Fibroblast of lung (primary cell): ENCODE measurements around the gene RFNG. TPM values are rescaled to one million over a fixed set of nuclear protein-coding genes. Genes with fewer than 3 reads are reported as not detected.

ENCODE experiments used
- DNase-seq, 2 donors: peaks; one replicate each; pipeline versions ENCODE4 v3.0.0 to v3.0.0-alpha.2; 2010; ENCODE audit warnings: low read depth in 2 of 2
- H2AFZ ChIP-seq: 2 replicates; pipeline ENCODE4 v1.5.1; 2012; ENCODE audit warnings: low read length, control low read depth, inconsistent platforms
- H3K27ac ChIP-seq: 2 replicates; pipeline ENCODE4 v1.5.1; 2011; ENCODE audit warnings: low read length, control low read depth; ENCODE audit not compliant: insufficient read depth
- H3K27me3 ChIP-seq: 2 replicates; pipeline ENCODE4 v1.5.1; 2011; ENCODE audit warnings: mild to moderate bottlenecking, low read length; ENCODE audit not compliant: control insufficient read depth, insufficient read depth
- H3K36me3 ChIP-seq: 2 replicates; pipeline ENCODE4 v1.5.1; 2011; ENCODE audit warnings: low read length; ENCODE audit not compliant: control insufficient read depth, insufficient read depth
- H3K4me1 ChIP-seq: 2 replicates; pipeline ENCODE4 v1.5.1; 2011; ENCODE audit warnings: low read length; ENCODE audit not compliant: control insufficient read depth, insufficient read depth; ENCODE audit errors: extremely low read depth
- H3K4me2 ChIP-seq: 2 replicates; pipeline ENCODE4 v1.5.1; 2011; ENCODE audit warnings: low read length, control low read depth; ENCODE audit not compliant: insufficient read depth; ENCODE audit errors: extremely low read depth
- H3K4me3 ChIP-seq, 4 experiments: fragments of 200-600 bp in 1 of 4; sonication (generic) in 1 of 4; replicated peaks in 1 of 4; 2 replicates each; pipeline ENCODE4 v1.5.1; 2011 to 2016; ENCODE audit warnings: low read length in 4 of 4, low read depth in 3 of 4, mild to moderate bottlenecking in 3 of 4, control low read depth in 2 of 4, inconsistent platforms in 1 of 4, mixed read lengths in 1 of 4; ENCODE audit not compliant: insufficient read depth in 1 of 4; ENCODE audit errors: control extremely low read depth in 1 of 4
- H3K79me2 ChIP-seq: 2 replicates; pipeline ENCODE4 v1.5.1; 2012; ENCODE audit warnings: mild to moderate bottlenecking, low read length, inconsistent platforms; ENCODE audit not compliant: control insufficient read depth, insufficient read depth
- H3K9ac ChIP-seq: 2 replicates; pipeline ENCODE4 v1.5.1; 2011; ENCODE audit warnings: mild to moderate bottlenecking, low read length, control low read depth; ENCODE audit not compliant: insufficient read depth
- H3K9me3 ChIP-seq: 2 replicates; pipeline ENCODE4 v1.5.1; 2012; ENCODE audit warnings: low read depth, low read length; ENCODE audit not compliant: control insufficient read depth, insufficient read depth
- H4K20me1 ChIP-seq: 2 replicates; pipeline ENCODE4 v1.5.1; 2011; ENCODE audit warnings: low read length; ENCODE audit not compliant: control insufficient read depth, insufficient read depth; ENCODE audit errors: extremely low read depth
- EZH2 ChIP-seq: IDR thresholded peaks from 2 replicates; pipeline ENCODE4 v1.5.1; 2012; ENCODE audit warnings: low read length, control low read depth, mild to moderate bottlenecking; ENCODE audit errors: missing control alignments
- polyA plus RNA-seq, 2 donors: library from polyadenylated mRNA; depleted of rRNA in 1 of 2; stranded (reverse) in 1 of 2; unstranded in 1 of 2; fragments of >200 nt; gene quantifications; 2 replicates each; pipeline ENCODE4 v1.2.1, GENCODE V29; 2011 to 2012; ENCODE audit warnings: missing spikeins in 1 of 2
- total RNA-seq: library from RNA; depleted of rRNA; stranded (reverse); fragments of >200 nt; gene quantifications from 2 replicates; pipeline ENCODE4 v1.2.1, GENCODE V29; 2014
- TF ChIP-seq, protein P1 (sequence below), 2 donors: IDR thresholded peaks in 1 of 2; conservative IDR thresholded peaks in 1 of 2; 1 replicate in 1 of 2; 2 replicates in 1 of 2; pipeline ENCODE4 v1.5.1; 2011 to 2012; ENCODE audit warnings: low read length in 2 of 2, control low read depth in 1 of 2, inconsistent platforms in 1 of 2, low read depth in 1 of 2, mild to moderate bottlenecking in 1 of 2

RFNG gene
- total and polyA plus RNA-seq, 2 donors (not counting 1 experiment from before 2014, with no cell fraction given) = 14.5 to 48.9 TPM

DNA sequence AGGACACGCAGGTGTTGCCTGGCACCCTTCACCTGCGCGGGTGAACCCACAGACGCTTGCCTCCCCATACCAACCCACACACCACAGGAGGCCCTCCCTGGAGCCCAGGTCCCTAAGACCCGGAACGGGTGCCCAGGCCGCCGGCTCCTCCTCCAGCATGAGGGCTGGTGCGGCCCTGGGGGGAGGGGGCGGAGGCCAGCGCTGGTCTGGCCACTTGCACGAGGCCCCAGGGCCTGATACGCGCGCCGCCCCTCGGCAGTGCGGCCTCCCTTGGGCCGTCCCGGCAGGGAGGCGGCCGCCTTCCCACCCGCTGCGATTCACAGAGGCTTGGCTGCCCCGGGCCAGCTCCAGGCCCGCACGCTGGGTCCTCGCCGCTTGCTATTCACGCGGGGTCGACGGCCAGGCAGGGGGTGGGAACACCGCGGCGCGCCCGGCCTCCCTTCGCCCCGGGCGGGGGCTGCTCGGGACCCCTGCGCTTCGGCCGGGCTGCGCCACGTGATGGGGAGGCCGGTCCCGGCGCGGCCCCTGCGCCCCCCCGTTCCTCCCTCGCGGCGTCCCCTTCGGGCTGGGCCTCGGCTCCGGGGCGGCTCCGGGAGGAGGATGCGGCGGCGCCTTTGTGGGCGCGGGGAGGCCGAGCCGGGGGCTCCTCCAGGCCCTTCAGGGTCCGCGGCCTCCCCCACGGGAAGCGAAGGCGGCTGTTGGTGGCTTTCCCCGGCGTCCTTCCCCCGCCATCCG is 45.7 kb upstream of the RFNG start:
- Histone ChIP-seq H3K36me3 (peaks cover 27% of the 10 kb centered on the region), H3K27ac (peak overlapping the region; percentile 77), H3K4me2 (peak overlapping the region; percentile 95), H3K9ac (peak overlapping the region; percentile 83), H3K27me3 (no peaks in the 10 kb centered on the region), H3K9me3 (no peaks in the 10 kb centered on the region), H2AFZ (no peak overlapping the region), H3K79me2 (peaks cover 44% of the 10 kb centered on the region), H4K20me1 (peaks cover 1% of the 10 kb centered on the region), H3K4me1 (peaks cover 14% of the 10 kb centered on the region), H3K4me3 (peak overlapping the region; percentile 65 to 83 (median 82))
- no peak for TF ChIP-seq EZH2
- TF ChIP-seq, protein P1, sequence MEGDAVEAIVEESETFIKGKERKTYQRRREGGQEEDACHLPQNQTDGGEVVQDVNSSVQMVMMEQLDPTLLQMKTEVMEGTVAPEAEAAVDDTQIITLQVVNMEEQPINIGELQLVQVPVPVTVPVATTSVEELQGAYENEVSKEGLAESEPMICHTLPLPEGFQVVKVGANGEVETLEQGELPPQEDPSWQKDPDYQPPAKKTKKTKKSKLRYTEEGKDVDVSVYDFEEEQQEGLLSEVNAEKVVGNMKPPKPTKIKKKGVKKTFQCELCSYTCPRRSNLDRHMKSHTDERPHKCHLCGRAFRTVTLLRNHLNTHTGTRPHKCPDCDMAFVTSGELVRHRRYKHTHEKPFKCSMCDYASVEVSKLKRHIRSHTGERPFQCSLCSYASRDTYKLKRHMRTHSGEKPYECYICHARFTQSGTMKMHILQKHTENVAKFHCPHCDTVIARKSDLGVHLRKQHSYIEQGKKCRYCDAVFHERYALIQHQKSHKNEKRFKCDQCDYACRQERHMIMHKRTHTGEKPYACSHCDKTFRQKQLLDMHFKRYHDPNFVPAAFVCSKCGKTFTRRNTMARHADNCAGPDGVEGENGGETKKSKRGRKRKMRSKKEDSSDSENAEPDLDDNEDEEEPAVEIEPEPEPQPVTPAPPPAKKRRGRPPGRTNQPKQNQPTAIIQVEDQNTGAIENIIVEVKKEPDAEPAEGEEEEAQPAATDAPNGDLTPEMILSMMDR (conservative IDR thresholded peaks at IDR 0.05 in 1 of 2, IDR thresholded peaks at IDR 0.05 in 1 of 2; ENCODE audit: low read depth in 1 of 2, low read length in 2 of 2) = no peak
- DNase-seq = peak; percentile 47 to 58

DNA sequence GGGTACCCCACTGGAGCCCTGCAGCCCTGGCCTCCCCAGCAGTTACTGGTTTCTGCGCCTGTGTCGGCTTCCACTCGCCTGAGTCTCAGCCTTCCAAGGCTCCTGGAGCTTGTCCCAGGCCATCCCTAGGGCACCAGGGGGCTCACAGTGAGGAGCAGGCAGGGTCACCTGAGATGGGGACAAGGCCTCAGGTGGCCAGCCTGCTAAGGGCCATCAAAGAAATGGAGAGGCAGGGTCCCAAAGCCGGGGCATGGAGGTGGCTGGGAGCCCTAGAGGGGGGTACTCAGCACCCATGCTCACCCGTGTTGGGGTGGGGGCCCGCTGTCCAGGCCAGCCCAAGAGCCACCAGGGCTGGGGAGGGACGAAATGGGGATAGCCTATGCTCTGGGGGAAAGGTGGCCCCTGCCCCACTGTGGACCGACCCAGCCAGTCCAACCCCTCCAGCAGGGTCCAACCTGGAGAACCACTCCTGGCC is 45.1 kb upstream of the RFNG start:
- no peaks in the 10 kb centered on the region for H3K27me3 ChIP-seq
- H2AFZ ChIP-seq = no peak overlapping the region
- DNase-seq = no peak
- peaks cover 33% of the 10 kb centered on the region for H3K36me3 ChIP-seq
- peak overlapping the region; percentile 77 for H3K27ac ChIP-seq
- peak overlapping the region; percentile 95 for H3K4me2 ChIP-seq
- no peaks in the 10 kb centered on the region for H3K9me3 ChIP-seq
- TF ChIP-seq, protein P1 (conservative IDR thresholded peaks at IDR 0.05 in 1 of 2, IDR thresholded peaks at IDR 0.05 in 1 of 2; ENCODE audit: low read depth in 1 of 2, low read length in 2 of 2) = no peak
- TF ChIP-seq EZH2 = no peak
- H3K9ac ChIP-seq = peak overlapping the region; percentile 83
- H3K79me2 ChIP-seq = peaks cover 47% of the 10 kb centered on the region
- H4K20me1 ChIP-seq = peaks cover 1% of the 10 kb centered on the region
- H3K4me3 ChIP-seq = peak overlapping the region; percentile 65 to 83 (median 82)
- peaks cover 14% of the 10 kb centered on the region for H3K4me1 ChIP-seq

DNA sequence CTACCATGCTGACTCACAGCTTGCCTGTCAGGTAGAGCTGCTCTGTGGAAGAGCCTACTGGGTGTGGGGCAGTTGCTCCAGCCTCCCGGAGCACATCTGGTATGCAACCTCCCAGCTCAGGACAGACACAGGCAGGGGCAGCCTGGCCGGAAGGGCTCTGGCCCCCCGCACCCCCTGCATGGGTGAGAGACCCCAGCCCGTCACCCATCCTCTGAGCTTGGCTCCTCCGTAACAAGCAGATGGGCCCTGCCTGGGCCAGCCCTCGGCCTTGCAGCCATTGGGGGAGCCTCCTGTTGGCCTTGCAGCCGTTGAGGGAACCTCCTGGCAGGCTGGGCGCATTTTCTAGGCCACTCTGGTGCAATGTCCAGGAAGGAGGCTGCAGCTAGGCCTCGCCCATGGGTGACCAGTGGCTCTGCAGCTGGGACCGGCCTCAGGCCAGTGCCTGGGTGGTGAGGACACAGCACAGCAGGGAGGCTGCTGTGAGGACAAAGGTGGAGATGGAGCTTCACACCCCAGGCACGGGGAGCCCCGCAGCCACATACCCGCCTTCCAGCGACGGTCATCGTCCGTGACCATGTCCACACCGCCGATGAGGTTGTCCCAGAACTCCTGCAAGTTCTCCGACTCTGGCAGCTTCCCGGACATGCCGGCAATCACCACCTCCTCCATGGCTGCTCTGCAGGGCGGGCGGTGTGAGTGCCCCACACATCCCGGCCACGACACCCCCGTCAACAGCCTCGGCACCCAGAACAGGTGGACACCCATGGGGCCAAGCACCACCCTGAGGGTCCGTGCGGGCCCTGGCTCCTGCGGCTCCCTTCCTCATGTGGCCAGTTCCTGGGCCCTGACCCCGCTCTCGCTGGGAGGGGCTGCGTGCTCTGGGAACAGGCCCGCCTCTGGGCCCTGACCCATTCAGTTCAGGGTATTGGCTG is 44.4 kb upstream of the RFNG start:
- H4K20me1 ChIP-seq = peaks cover 1% of the 10 kb centered on the region
- peak overlapping the region; percentile 65 to 83 (median 82) for H3K4me3 ChIP-seq
- H3K27ac ChIP-seq = peak overlapping the region; percentile 77
- H3K9ac ChIP-seq = peak overlapping the region; percentile 30
- H3K4me2 ChIP-seq = peak overlapping the region; percentile 95
- no peak overlapping the region for H2AFZ ChIP-seq
- peaks cover 48% of the 10 kb centered on the region for H3K79me2 ChIP-seq
- H3K27me3 ChIP-seq = no peaks in the 10 kb centered on the region
- no peak for DNase-seq
- no peaks in the 10 kb centered on the region for H3K9me3 ChIP-seq
- H3K4me1 ChIP-seq = peaks cover 14% of the 10 kb centered on the region
- peaks cover 40% of the 10 kb centered on the region for H3K36me3 ChIP-seq
- TF ChIP-seq, protein P1 (conservative IDR thresholded peaks at IDR 0.05 in 1 of 2, IDR thresholded peaks at IDR 0.05 in 1 of 2; ENCODE audit: low read depth in 1 of 2, low read length in 2 of 2) = no peak
- no peak for TF ChIP-seq EZH2
